WTC11 (cell line): ENCODE results near the gene SYCP3. TPM values are rescaled to one million over a fixed set of nuclear protein-coding genes. Genes with fewer than 3 reads are reported as not detected.

ENCODE experiments used
- ATAC-seq: fragments of 200-7000 bp; cut with Tn5 transposase; 2 replicates; pipeline ENCODE4 v1.10.0; 2021; ENCODE audit warnings: mild to moderate bottlenecking, moderate library complexity
- CTCF ChIA-PET: fragments of 300-600 bp; sonication (Branson Sonifier 250); formaldehyde crosslinking; loops from one replicate; lab custom pipeline; 2021; ENCODE audit warnings: antibody characterized with exemption; lab: Charles Lee
- POLR2A ChIA-PET: fragments of 350-600 bp; sonication (Branson Sonifier 250); formaldehyde crosslinking; loops from one replicate; lab custom pipeline; 2021; ENCODE audit warnings: antibody characterized with exemption; lab: Charles Lee
- DNase-seq: peaks from one replicate; pipeline ENCODE4 v3.0.0; 2021; ENCODE audit warnings: low spot score
- H3K27ac Mint-ChIP-seq: 2 replicates; pipeline ENCODE4 v1.8.0; 2021; ENCODE audit warnings: mixed read lengths
- H3K27me3 Mint-ChIP-seq: 2 replicates; pipeline ENCODE4 v1.8.0; 2021; ENCODE audit warnings: low read depth, mild to moderate bottlenecking, moderate library complexity, mixed read lengths
- H3K36me3 Mint-ChIP-seq: 2 replicates; pipeline ENCODE4 v1.8.0; 2021; ENCODE audit warnings: mixed read lengths
- H3K4me1 Mint-ChIP-seq: 2 replicates; pipeline ENCODE4 v1.8.0; 2022; ENCODE audit warnings: mixed read lengths
- H3K4me3 Mint-ChIP-seq: 2 replicates; pipeline ENCODE4 v1.8.0; 2021; ENCODE audit warnings: mild to moderate bottlenecking, moderate library complexity, mixed read lengths
- H3K9me3 Mint-ChIP-seq: 2 replicates; pipeline ENCODE4 v1.8.0; 2021; ENCODE audit warnings: mixed read lengths
- AR ChIP-seq: fragments of 250-450 bp; sonication (Bioruptor Pico); IDR thresholded peaks from 2 replicates; pipeline ENCODE4 v1.9.0; 2021; ENCODE audit warnings: mild to moderate bottlenecking
- ERG ChIP-seq: fragments of 250-450 bp; sonication (Bioruptor Pico); IDR thresholded peaks from 2 replicates; pipeline ENCODE4 v1.8.0; 2021; ENCODE audit warnings: mild to moderate bottlenecking
- ETV6 ChIP-seq: sonication (generic); formaldehyde crosslinking; IDR thresholded peaks from 2 replicates; pipeline ENCODE4 v1.8.1; 2022; ENCODE audit warnings: mild to moderate bottlenecking, missing genetic modification reagents
- GTF2I ChIP-seq: fragments of 250-450 bp; sonication (Bioruptor Pico); conservative IDR thresholded peaks from 2 replicates; pipeline ENCODE4 v1.4.0; 2021; ENCODE audit warnings: mild to moderate bottlenecking
- MLX ChIP-seq: sonication (generic); formaldehyde crosslinking; IDR thresholded peaks from 2 replicates; pipeline ENCODE4 v1.8.1; 2023; ENCODE audit warnings: mild to moderate bottlenecking, missing genetic modification reagents, moderate library complexity
- MXD4 ChIP-seq: fragments of 250-450 bp; sonication (Bioruptor Pico); IDR thresholded peaks from 2 replicates; pipeline ENCODE4 v1.8.0; 2021; ENCODE audit warnings: mild to moderate bottlenecking, moderate library complexity, borderline replicate concordance
- NFYB ChIP-seq: sonication (generic); formaldehyde crosslinking; conservative IDR thresholded peaks from 2 replicates; pipeline ENCODE4 v1.8.0; 2022; ENCODE audit warnings: low read depth, missing genetic modification reagents
- NR1H2 ChIP-seq: sonication (generic); formaldehyde crosslinking; IDR thresholded peaks from 2 replicates; pipeline ENCODE4 v1.9.0; 2021; ENCODE audit warnings: mild to moderate bottlenecking, moderate library complexity, missing genetic modification reagents
- PREB ChIP-seq: sonication (generic); formaldehyde crosslinking; IDR thresholded peaks from 2 replicates; pipeline ENCODE4 v1.8.1; 2022; ENCODE audit warnings: mild to moderate bottlenecking, missing genetic modification reagents, moderate library complexity, borderline replicate concordance
- TEAD1 ChIP-seq: sonication (generic); formaldehyde crosslinking; IDR thresholded peaks from 2 replicates; pipeline ENCODE4 v1.8.0; 2022; ENCODE audit warnings: mild to moderate bottlenecking, missing genetic modification reagents
- TP53 ChIP-seq: sonication (generic); formaldehyde crosslinking; IDR thresholded peaks from 2 replicates; pipeline ENCODE4 v1.8.1; 2023; ENCODE audit warnings: mild to moderate bottlenecking, missing genetic modification reagents
- ZNF121 ChIP-seq: sonication (generic); formaldehyde crosslinking; IDR thresholded peaks from 2 replicates; pipeline ENCODE4 v1.8.0; 2023; ENCODE audit warnings: missing genetic modification reagents
- ZNF317 ChIP-seq: sonication (generic); formaldehyde crosslinking; IDR thresholded peaks from 2 replicates; pipeline ENCODE4 v1.8.1; 2023; ENCODE audit warnings: low read depth, mild to moderate bottlenecking, moderate library complexity, missing genetic modification reagents, borderline replicate concordance
- ZNF423 ChIP-seq: fragments of 250-450 bp; sonication (Bioruptor Pico); IDR thresholded peaks from 2 replicates; pipeline ENCODE4 v2.1.2; 2022; ENCODE audit warnings: mild to moderate bottlenecking, moderate library complexity
- ZNF532 ChIP-seq: fragments of 250-450 bp; sonication (Bioruptor Pico); IDR thresholded peaks from 2 replicates; pipeline ENCODE4 v1.9.0; 2021; ENCODE audit warnings: mild to moderate bottlenecking, borderline replicate concordance
- total RNA-seq: library from RNA; stranded (reverse); gene quantifications from 3 replicates; pipeline ENCODE4 v1.2.3, GENCODE V29; 2021
- TF ChIP-seq, protein P1 (sequence below): sonication (generic); formaldehyde crosslinking; IDR thresholded peaks from 2 replicates; pipeline ENCODE4 v1.8.1; 2023; ENCODE audit warnings: mild to moderate bottlenecking, missing genetic modification reagents, borderline replicate concordance
- TF ChIP-seq, protein P2 (sequence below): sonication (generic); formaldehyde crosslinking; IDR thresholded peaks from 2 replicates; pipeline ENCODE4 v1.8.0; 2023; ENCODE audit warnings: mild to moderate bottlenecking, missing genetic modification reagents
- TF ChIP-seq, protein P3 (sequence below): sonication (generic); formaldehyde crosslinking; IDR thresholded peaks from 2 replicates; pipeline ENCODE4 v1.8.0; 2022; ENCODE audit warnings: mild to moderate bottlenecking, missing genetic modification reagents

Gene SYCP3
- total RNA-seq, 1 experiment from 2014 or later: 0.15 TPM

DNA sequence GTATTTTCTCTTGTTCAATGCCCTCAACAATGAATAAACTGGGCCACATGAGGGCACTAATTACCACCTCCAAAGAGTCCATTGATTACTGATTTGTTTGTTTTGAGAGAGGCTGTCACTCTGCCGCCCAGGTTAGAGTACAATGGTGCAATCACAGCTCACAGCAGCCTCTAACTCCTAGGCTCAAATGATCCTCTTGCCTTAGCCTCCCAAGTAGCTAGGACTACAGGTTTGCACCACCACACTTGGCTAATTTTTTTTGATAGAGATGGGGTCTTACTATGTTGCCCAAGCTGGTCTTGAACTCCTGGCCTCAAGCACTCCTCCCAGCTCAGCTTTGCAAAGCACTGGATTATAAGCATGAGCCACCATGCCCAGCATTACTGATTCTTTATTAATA lies 28.3 kb upstream of the SYCP3 start (continued):
- TF ChIP-seq, protein P1, sequence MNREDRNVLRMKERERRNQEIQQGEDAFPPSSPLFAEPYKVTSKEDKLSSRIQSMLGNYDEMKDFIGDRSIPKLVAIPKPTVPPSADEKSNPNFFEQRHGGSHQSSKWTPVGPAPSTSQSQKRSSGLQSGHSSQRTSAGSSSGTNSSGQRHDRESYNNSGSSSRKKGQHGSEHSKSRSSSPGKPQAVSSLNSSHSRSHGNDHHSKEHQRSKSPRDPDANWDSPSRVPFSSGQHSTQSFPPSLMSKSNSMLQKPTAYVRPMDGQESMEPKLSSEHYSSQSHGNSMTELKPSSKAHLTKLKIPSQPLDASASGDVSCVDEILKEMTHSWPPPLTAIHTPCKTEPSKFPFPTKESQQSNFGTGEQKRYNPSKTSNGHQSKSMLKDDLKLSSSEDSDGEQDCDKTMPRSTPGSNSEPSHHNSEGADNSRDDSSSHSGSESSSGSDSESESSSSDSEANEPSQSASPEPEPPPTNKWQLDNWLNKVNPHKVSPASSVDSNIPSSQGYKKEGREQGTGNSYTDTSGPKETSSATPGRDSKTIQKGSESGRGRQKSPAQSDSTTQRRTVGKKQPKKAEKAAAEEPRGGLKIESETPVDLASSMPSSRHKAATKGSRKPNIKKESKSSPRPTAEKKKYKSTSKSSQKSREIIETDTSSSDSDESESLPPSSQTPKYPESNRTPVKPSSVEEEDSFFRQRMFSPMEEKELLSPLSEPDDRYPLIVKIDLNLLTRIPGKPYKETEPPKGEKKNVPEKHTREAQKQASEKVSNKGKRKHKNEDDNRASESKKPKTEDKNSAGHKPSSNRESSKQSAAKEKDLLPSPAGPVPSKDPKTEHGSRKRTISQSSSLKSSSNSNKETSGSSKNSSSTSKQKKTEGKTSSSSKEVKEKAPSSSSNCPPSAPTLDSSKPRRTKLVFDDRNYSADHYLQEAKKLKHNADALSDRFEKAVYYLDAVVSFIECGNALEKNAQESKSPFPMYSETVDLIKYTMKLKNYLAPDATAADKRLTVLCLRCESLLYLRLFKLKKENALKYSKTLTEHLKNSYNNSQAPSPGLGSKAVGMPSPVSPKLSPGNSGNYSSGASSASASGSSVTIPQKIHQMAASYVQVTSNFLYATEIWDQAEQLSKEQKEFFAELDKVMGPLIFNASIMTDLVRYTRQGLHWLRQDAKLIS (CRISPR knock-in tag): no peak
- TF ChIP-seq NFYB (CRISPR knock-in tag): no peak
- no peak for TF ChIP-seq MLX (CRISPR knock-in tag)
- TF ChIP-seq, protein P2, sequence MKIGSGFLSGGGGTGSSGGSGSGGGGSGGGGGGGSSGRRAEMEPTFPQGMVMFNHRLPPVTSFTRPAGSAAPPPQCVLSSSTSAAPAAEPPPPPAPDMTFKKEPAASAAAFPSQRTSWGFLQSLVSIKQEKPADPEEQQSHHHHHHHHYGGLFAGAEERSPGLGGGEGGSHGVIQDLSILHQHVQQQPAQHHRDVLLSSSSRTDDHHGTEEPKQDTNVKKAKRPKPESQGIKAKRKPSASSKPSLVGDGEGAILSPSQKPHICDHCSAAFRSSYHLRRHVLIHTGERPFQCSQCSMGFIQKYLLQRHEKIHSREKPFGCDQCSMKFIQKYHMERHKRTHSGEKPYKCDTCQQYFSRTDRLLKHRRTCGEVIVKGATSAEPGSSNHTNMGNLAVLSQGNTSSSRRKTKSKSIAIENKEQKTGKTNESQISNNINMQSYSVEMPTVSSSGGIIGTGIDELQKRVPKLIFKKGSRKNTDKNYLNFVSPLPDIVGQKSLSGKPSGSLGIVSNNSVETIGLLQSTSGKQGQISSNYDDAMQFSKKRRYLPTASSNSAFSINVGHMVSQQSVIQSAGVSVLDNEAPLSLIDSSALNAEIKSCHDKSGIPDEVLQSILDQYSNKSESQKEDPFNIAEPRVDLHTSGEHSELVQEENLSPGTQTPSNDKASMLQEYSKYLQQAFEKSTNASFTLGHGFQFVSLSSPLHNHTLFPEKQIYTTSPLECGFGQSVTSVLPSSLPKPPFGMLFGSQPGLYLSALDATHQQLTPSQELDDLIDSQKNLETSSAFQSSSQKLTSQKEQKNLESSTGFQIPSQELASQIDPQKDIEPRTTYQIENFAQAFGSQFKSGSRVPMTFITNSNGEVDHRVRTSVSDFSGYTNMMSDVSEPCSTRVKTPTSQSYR (CRISPR knock-in tag): no peak
- TF ChIP-seq ZNF317: no peak
- TF ChIP-seq ZNF423 (CRISPR knock-in tag): no peak

GRCh38 chr12:101764051-101764792 lies 25.0 kb upstream of the SYCP3 start:
- no peaks in the 10 kb centered on the region for H3K27me3 Mint-ChIP-seq
- ChIA-PET POLR2A (interaction anchor here (0.6 kb wide), 1 partner anchor 55 kb away, joined by 9 read pairs; no protein-coding TSS in a partner anchor), CTCF (interaction anchor here (0.6 to 1.4 kb wide), 2 partner anchors 10 to 66 kb away, joined by 3 to 6 read pairs; no protein-coding TSS in a partner anchor)
- H3K27ac Mint-ChIP-seq: no peak overlapping the region
- no peak for ATAC-seq
- no peak overlapping the region for H3K4me3 Mint-ChIP-seq
- H3K9me3 Mint-ChIP-seq: no peaks in the 10 kb centered on the region
- H3K36me3 Mint-ChIP-seq: peaks cover 5% of the 10 kb centered on the region
- peaks cover 8% of the 10 kb centered on the region for H3K4me1 Mint-ChIP-seq
- no peak for DNase-seq
- TF ChIP-seq NR1H2 (CRISPR knock-in tag) (no peak), TP53 (CRISPR knock-in tag) (no peak), ZNF121 (CRISPR knock-in tag) (no peak), TEAD1 (CRISPR knock-in tag) (no peak), PREB (CRISPR knock-in tag) (no peak), ERG (CRISPR knock-in tag) (no peak), MXD4 (CRISPR knock-in tag) (no peak), ZNF532 (CRISPR knock-in tag) (no peak), ETV6 (CRISPR knock-in tag) (no peak), GTF2I (no peak), AR (CRISPR knock-in tag) (no peak)
- TF ChIP-seq, protein P3, sequence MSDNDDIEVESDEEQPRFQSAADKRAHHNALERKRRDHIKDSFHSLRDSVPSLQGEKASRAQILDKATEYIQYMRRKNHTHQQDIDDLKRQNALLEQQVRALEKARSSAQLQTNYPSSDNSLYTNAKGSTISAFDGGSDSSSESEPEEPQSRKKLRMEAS: no peak
